Activated naive CD8-positive, alpha-beta T cell treated with anti-CD3 and anti-CD28 coated beads, Interleukin-2, amount 50 U/mL, for 24 hours (primary cell): ENCODE measurements around the gene FAM149B1.
"Not testable (repeated sequence)": the region's sequence is repeated elsewhere in the genome, so short reads cannot be mapped to it uniquely, and the experiment has no call there.

Experiments used
- ATAC-seq: fragments of 150-1000 bp; cut with Tn5 transposase; one replicate; pipeline ENCODE4 v1.10.0; 2021
- DNase-seq: peaks from one replicate; pipeline ENCODE4 v3.0.0; 2021
- H3K27ac Mint-ChIP-seq: one replicate; pipeline ENCODE4 v1.8.0; 2021; ENCODE audit warnings: mild to moderate bottlenecking, mixed read lengths
- H3K27me3 Mint-ChIP-seq: one replicate; pipeline ENCODE4 v1.8.0; 2021; ENCODE audit warnings: mixed read lengths
- H3K36me3 Mint-ChIP-seq: one replicate; pipeline ENCODE4 v1.8.0; 2021; ENCODE audit warnings: low read depth, mixed read lengths
- H3K4me1 Mint-ChIP-seq: one replicate; pipeline ENCODE4 v1.8.0; 2021; ENCODE audit warnings: mixed read lengths
- H3K4me3 Mint-ChIP-seq: one replicate; pipeline ENCODE4 v1.8.0; 2021; ENCODE audit warnings: mild to moderate bottlenecking, moderate library complexity, mixed read lengths
- H3K9me3 Mint-ChIP-seq: one replicate; pipeline ENCODE4 v1.8.0; 2021; ENCODE audit warnings: mixed read lengths

The FAM149B1 gene

GRCh38 chr10:73167783-73168464 is at the start of gene FAM149B1, which contains the start of gene ECD:
Gene FAM149B1 (plus strand): TSS chr10:73168119. CDS start chr10:73168340, 221 bp downstream.
Gene ECD (minus strand): TSS chr10:73168008. CDS start chr10:73163937, 4,071 bp downstream.
- Mint-ChIP-seq H3K4me3 (peak within 1 kb of the TSS; percentile 100), H3K4me1 (peaks cover 40% of the 10 kb centered on the region), H3K27ac (peak within 1 kb of the TSS; percentile 99), H3K9me3 (no peaks in the 10 kb centered on the region), H3K36me3 (peaks cover 22% of the 10 kb centered on the region), H3K27me3 (no peaks in the 10 kb centered on the region)
- ATAC-seq (peak; percentile 99), DNase-seq (peak; percentile 94)

DNA sequence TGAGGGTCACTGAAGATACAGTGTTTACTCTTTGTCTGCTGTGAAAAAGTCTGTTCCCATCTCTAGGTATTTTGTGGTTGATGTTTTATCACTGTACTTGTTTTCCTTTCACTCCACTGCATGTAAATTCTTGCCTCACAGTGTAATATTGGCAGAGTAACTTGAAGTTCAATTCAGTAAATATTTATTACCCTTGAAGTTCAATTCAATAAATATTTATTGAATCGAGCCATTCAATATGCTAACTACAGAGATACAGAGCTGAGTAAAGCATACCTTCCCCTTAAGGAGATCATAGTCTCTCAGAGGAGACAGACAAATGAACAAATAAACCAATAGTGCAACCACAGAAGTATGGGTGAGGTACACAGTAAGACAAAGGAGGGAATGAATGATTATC is 48.5 kb upstream of the FAM149B1 start:
- no peak overlapping the region for H3K27ac Mint-ChIP-seq
- H3K27me3 Mint-ChIP-seq = no peaks in the 10 kb centered on the region
- peaks cover 9% of the 10 kb centered on the region for H3K36me3 Mint-ChIP-seq
- H3K4me3 Mint-ChIP-seq = no peak overlapping the region
- ATAC-seq (no peak), DNase-seq (no peak)
- no peaks in the 10 kb centered on the region for H3K9me3 Mint-ChIP-seq
- H3K4me1 Mint-ChIP-seq = peaks cover 5% of the 10 kb centered on the region

DNA sequence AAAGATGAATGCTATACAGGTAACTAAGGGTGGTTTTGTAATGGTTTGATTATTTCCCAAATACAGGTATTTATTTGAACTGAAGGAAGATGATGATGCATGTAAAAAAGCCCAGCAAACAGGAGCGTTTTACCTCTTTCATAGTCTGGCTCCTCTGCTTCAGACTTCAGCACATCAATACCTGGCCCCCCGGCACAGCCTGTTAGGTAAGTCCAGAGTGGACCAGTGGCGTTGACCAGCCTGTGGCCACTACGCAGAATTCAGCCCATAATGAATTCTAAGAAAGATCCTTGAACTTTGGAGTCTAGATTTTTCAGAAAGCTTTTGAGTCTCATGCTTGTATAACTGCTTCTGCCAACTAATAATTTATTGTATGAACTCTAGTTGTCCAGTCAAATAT is 48.0 kb upstream of the FAM149B1 start:
- DNase-seq = no peak
- Mint-ChIP-seq H3K4me3 (no peak overlapping the region), H3K27me3 (no peaks in the 10 kb centered on the region), H3K36me3 (peaks cover 9% of the 10 kb centered on the region), H3K27ac (no peak overlapping the region), H3K9me3 (no peaks in the 10 kb centered on the region), H3K4me1 (peaks cover 5% of the 10 kb centered on the region)
- no peak for ATAC-seq

- H3K27me3 Mint-ChIP-seq = no peaks in the 10 kb centered on the region
- DNase-seq (no peak), ATAC-seq (no peak)
- no peaks in the 10 kb centered on the region for H3K9me3 Mint-ChIP-seq
- H3K27ac Mint-ChIP-seq = no peak overlapping the region
- peaks cover 19% of the 10 kb centered on the region for H3K36me3 Mint-ChIP-seq
- H3K4me1 Mint-ChIP-seq = no peaks in the 10 kb centered on the region
- no peak overlapping the region for H3K4me3 Mint-ChIP-seq
Observed at GRCh38 chr10:73126343-73126742, 41.6 kb upstream of the FAM149B1 start.

GRCh38 chr10:73131301-73131700 is 36.6 kb upstream of the FAM149B1 start:
- Mint-ChIP-seq H3K4me1 (no peaks in the 10 kb centered on the region), H3K9me3 (no peaks in the 10 kb centered on the region), H3K4me3 (no peak overlapping the region), H3K27ac (no peak overlapping the region), H3K27me3 (no peaks in the 10 kb centered on the region), H3K36me3 (peaks cover 37% of the 10 kb centered on the region)
- DNase-seq = no peak
- no peak for ATAC-seq

DNA sequence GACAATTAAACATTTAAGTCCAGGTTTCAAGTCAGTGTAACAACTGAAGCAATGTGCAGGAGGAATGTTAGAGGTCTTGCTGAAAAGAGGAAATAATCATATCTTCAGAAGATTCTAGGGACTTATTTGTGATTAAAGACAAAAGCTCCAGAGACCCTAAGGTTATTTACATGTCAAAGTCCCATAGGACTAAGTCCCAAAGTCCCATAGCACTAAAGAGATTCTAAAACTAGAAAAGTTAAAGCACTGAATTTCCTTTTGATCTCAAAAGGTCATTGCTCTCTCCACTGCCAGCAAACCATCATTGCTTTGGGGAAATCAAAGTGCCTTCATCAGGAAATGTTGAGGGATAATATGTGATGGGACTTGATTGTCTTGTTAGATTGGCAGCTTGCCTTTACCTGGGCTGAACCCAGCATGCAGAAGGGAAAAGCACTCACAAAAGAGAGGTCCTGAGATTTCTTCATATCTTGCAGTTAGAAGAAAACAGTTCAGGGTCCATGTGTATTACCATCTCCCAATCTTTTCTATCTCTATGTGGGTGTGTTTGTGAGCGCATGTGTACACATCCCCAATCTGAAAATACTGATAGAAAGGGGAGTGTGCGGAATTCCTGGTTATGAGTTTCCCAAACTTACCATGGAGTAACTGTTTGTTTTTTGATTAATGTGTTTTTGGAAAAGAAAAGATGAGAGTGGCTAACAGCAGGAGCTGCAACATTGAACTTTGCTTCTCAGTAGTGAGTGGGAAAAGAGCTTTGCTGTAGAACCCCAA is 35.8 kb upstream of the FAM149B1 start:
- ATAC-seq = no peak
- Mint-ChIP-seq H3K27me3 (no peaks in the 10 kb centered on the region), H3K4me1 (no peaks in the 10 kb centered on the region), H3K9me3 (no peaks in the 10 kb centered on the region), H3K27ac (no peak overlapping the region), H3K4me3 (no peak overlapping the region), H3K36me3 (peaks cover 40% of the 10 kb centered on the region)
- no peak for DNase-seq

DNA sequence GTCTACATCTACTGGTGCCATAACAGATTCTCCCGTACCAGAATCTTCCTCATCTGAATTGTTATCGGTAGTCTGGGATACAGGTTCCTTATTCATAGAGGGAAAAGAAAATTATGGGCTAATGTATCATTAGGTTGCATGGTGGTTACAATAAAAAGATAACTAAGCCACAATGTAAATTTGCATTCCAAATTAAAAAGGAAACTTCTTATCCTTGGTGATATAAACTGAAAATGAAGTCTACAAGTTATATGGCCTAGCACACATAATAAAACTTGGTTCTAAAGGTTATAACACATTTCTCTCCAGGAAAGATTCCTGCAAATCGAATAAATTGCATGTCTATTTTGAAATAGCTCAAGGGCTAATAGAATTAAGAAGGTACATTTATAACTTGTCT is 33.2 kb upstream of the FAM149B1 start:
- H3K4me3 Mint-ChIP-seq = no peak overlapping the region
- ATAC-seq = no peak
- no peaks in the 10 kb centered on the region for H3K9me3 Mint-ChIP-seq
- DNase-seq = no peak
- H3K4me1 Mint-ChIP-seq = no peaks in the 10 kb centered on the region
- H3K27me3 Mint-ChIP-seq = no peaks in the 10 kb centered on the region
- no peak overlapping the region for H3K27ac Mint-ChIP-seq
- peaks cover 41% of the 10 kb centered on the region for H3K36me3 Mint-ChIP-seq

- Mint-ChIP-seq H3K36me3 (peaks cover 40% of the 10 kb centered on the region), H3K27me3 (no peaks in the 10 kb centered on the region), H3K4me1 (no peaks in the 10 kb centered on the region), H3K9me3 (no peaks in the 10 kb centered on the region), H3K27ac (no peak overlapping the region), H3K4me3 (no peak overlapping the region)
- ATAC-seq (no peak), DNase-seq (no peak)
Observed at GRCh38 chr10:73136627-73137026, 31.3 kb upstream of the FAM149B1 start.

GRCh38 chr10:73139251-73139650 is 28.7 kb upstream of the FAM149B1 start:
- no peak overlapping the region for H3K4me3 Mint-ChIP-seq
- DNase-seq = no peak
- H3K27me3 Mint-ChIP-seq = no peaks in the 10 kb centered on the region
- ATAC-seq = no peak
- H3K36me3 Mint-ChIP-seq = peaks cover 39% of the 10 kb centered on the region
- H3K4me1 Mint-ChIP-seq = no peaks in the 10 kb centered on the region
- H3K27ac Mint-ChIP-seq = no peak overlapping the region
- no peaks in the 10 kb centered on the region for H3K9me3 Mint-ChIP-seq

DNA sequence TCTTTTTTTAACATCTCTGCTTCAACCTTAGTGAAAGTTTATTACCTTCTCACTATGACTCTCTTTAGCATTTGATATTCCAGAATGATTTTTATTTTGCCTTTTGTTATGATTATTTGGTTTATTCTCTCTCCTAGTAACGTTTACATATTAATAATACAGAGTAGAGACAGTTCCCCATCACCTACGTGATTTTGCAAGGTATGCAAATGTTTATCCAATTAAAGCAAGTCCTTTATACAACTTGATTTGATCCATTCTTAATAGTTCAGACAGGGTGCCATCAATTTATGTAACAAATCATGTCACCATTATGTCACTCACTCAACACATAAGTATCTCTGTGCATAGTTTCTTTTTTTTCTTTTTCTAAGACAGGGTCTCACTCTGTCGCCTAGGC is 26.3 kb upstream of the FAM149B1 start:
- no peak overlapping the region for H3K27ac Mint-ChIP-seq

GRCh38 chr10:73150633-73151413 is 17.1 kb upstream of the FAM149B1 start:
- not testable (repeated sequence) for H3K4me3 Mint-ChIP-seq, H3K4me1 Mint-ChIP-seq, DNase-seq, ATAC-seq, H3K27me3 Mint-ChIP-seq, H3K9me3 Mint-ChIP-seq, H3K27ac Mint-ChIP-seq
- peaks cover 39% of the 10 kb centered on the region for H3K36me3 Mint-ChIP-seq

More for the DNA sequence above, 26.3 kb upstream of the FAM149B1 start:
- Mint-ChIP-seq H3K4me3 (no peak overlapping the region), H3K27me3 (no peaks in the 10 kb centered on the region), H3K36me3 (peaks cover 34% of the 10 kb centered on the region), H3K4me1 (no peaks in the 10 kb centered on the region), H3K9me3 (no peaks in the 10 kb centered on the region)
- ATAC-seq = no peak
- no peak for DNase-seq

DNA sequence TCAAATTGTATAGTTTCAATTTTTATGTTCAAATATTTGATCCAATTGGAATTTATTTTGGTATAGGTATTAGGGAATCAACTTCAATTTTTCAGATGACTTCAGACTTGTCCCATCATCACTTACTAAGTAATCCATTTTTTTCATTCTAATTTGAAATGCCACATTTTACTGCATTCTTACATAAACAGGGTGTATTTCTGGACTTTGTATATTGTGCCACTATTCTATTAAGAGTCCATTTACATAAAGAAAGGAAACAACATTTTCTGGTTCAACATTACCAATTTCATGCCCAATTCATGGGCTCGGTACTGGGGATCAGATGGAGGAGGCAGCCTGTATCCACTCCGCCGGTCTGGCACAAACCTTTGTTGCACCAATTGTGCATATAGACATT is 15.9 kb upstream of the FAM149B1 start:
- no peaks in the 10 kb centered on the region for H3K9me3 Mint-ChIP-seq
- no peaks in the 10 kb centered on the region for H3K27me3 Mint-ChIP-seq
- H3K36me3 Mint-ChIP-seq = peaks cover 38% of the 10 kb centered on the region
- DNase-seq (no peak), ATAC-seq (no peak)
- no peak overlapping the region for H3K27ac Mint-ChIP-seq
- no peaks in the 10 kb centered on the region for H3K4me1 Mint-ChIP-seq
- H3K4me3 Mint-ChIP-seq = no peak overlapping the region

- DNase-seq (no peak), ATAC-seq (no peak)
- no peak overlapping the region for H3K27ac Mint-ChIP-seq
- H3K27me3 Mint-ChIP-seq = no peaks in the 10 kb centered on the region
- H3K4me1 Mint-ChIP-seq = peaks cover 11% of the 10 kb centered on the region
- H3K36me3 Mint-ChIP-seq = peaks cover 29% of the 10 kb centered on the region
- no peaks in the 10 kb centered on the region for H3K9me3 Mint-ChIP-seq
- H3K4me3 Mint-ChIP-seq = no peak overlapping the region
Observed at GRCh38 chr10:73156054-73156453, 11.9 kb upstream of the FAM149B1 start.

DNA sequence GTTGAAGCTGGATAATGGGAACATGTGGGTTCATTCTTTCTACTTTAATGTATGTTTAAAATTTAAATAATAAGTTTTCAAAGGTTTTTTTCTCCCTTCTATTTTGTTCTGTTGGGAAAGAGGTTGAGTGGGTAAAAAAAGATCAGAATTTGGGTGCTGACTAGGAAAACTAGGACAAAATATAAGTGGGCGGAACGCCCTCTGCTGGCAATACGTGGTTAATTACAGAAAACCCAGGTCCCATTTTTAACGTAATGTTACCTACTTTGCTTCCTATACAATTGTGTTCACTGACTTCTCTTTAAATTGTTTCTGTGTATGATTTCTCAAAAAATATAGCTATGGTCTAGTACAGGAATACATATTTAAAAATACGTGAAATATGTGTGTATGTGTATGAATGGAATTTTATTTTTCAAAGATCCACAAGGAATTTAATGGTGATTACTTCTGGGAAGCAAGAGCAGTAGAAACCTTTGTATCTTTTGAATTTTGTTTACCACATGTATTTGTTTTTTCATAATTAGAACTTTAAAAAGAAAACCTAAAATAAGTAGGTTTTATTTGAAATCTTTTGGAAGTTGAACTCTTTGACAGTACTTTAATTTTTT is 8.8 kb upstream of the FAM149B1 start:
- Mint-ChIP-seq H3K4me3 (no peak overlapping the region), H3K27ac (no peak overlapping the region), H3K27me3 (no peaks in the 10 kb centered on the region), H3K36me3 (peaks cover 29% of the 10 kb centered on the region), H3K9me3 (no peaks in the 10 kb centered on the region), H3K4me1 (peaks cover 36% of the 10 kb centered on the region)
- peak; percentile 60 for DNase-seq
- no peak for ATAC-seq
